Caco-2 (cell line): ENCODE measurements around the gene COX20. TPM values are rescaled to one million over a fixed set of nuclear protein-coding genes. Genes with fewer than 3 reads are reported as not detected.

Experiments
- BruUV-seq: library from RNA; stranded (reverse); fragments of 400-500 nt; replicated peaks from 2 replicates; lab custom pipeline; 2021; lab: Mats Ljungman, UMichigan
- CTCF ChIA-PET: fragments of 300-600 bp; sonication (Branson Sonifier 250); formaldehyde crosslinking; loops from one replicate; lab custom pipeline; 2022; ENCODE audit warnings: antibody characterized with exemption; lab: Charles Lee
- POLR2A ChIA-PET: fragments of 300-600 bp; sonication (Branson Sonifier 250); formaldehyde crosslinking; loops from one replicate; lab custom pipeline; 2022; ENCODE audit warnings: antibody characterized with exemption; lab: Charles Lee
- DNase-seq, 2 experiments: peaks; one replicate each; pipeline versions ENCODE4 v3.0.0 to v3.0.0-alpha.2; 2020 to 2022
- H3K27me3 ChIP-seq: replicated peaks from 2 replicates; pipeline ENCODE4 v1.6.0; 2011; ENCODE audit warnings: low read length; ENCODE audit not compliant: control insufficient read depth, insufficient read depth
- H3K36me3 ChIP-seq: 2 replicates; pipeline ENCODE4 v1.5.1; 2011; ENCODE audit warnings: low read length; ENCODE audit not compliant: control insufficient read depth, insufficient read depth
- H3K4me1 ChIP-seq: fragments of 250-450 bp; sonication (Bioruptor Pico); 2 replicates; pipeline ENCODE4 v1.5.1; 2020; ENCODE audit warnings: mild to moderate bottlenecking
- H3K4me3 ChIP-seq: 2 replicates; pipeline ENCODE4 v1.5.1; 2011; ENCODE audit warnings: low read depth, mild to moderate bottlenecking, control low read depth, low read length
- H3K9me3 ChIP-seq: fragments of 250-450 bp; sonication (Bioruptor Pico); 2 replicates; pipeline ENCODE4 v1.5.1; 2020; ENCODE audit warnings: mild to moderate bottlenecking, moderate library complexity
- H3K27ac Mint-ChIP-seq: one replicate; pipeline ENCODE4 v1.8.0; 2022; ENCODE audit warnings: mixed read lengths; ENCODE audit not compliant: unreplicated experiment
- H3K27me3 Mint-ChIP-seq: one replicate; pipeline ENCODE4 v1.8.0; 2022; ENCODE audit warnings: mixed read lengths; ENCODE audit not compliant: insufficient read depth, unreplicated experiment
- H3K36me3 Mint-ChIP-seq: one replicate; pipeline ENCODE4 v1.8.0; 2022; ENCODE audit warnings: mild to moderate bottlenecking, mixed read lengths; ENCODE audit not compliant: insufficient read depth, unreplicated experiment
- H3K4me1 Mint-ChIP-seq: one replicate; pipeline ENCODE4 v1.8.0; 2022; ENCODE audit warnings: low read depth, mixed read lengths; ENCODE audit not compliant: unreplicated experiment
- H3K4me3 Mint-ChIP-seq: one replicate; pipeline ENCODE4 v1.8.0; 2022; ENCODE audit warnings: mild to moderate bottlenecking, moderate library complexity, mixed read lengths; ENCODE audit not compliant: unreplicated experiment
- H3K9me3 Mint-ChIP-seq: one replicate; pipeline ENCODE4 v1.8.0; 2022; ENCODE audit warnings: mixed read lengths; ENCODE audit not compliant: unreplicated experiment
- intact Hi-C: fragments of 100-400 bp; cut with micrococcal nuclease; formaldehyde crosslinking; loops from one replicate; pipeline ENCODE4 v1.10.0; 2022; ENCODE audit not compliant: unreplicated experiment
- total RNA-seq: library from RNA; stranded (reverse); gene quantifications from 2 replicates; pipeline ENCODE4 v1.2.3, GENCODE V29; 2022
- TF ChIP-seq, protein P1 (sequence below), 2 experiments: fragments of 200-600 bp in 1 of 2; IDR thresholded peaks; 1 replicate in 1 of 2; 2 replicates in 1 of 2; pipeline versions ENCODE4 v1.5.1 to v1.8.0; 2011 to 2022; ENCODE audit warnings: antibody characterized with exemption in 1 of 2, control low read depth in 1 of 2, inconsistent platforms in 1 of 2, low read depth in 1 of 2, low read length in 1 of 2, mild to moderate bottlenecking in 1 of 2, moderate library complexity in 1 of 2; ENCODE audit not compliant: insufficient read depth in 1 of 2, severe bottlenecking in 1 of 2, unreplicated experiment in 1 of 2

The COX20 gene
- total RNA-seq, 1 experiment from 2014 or later, result 68.0 TPM

GRCh38 chr1:244789276-244789580 is 46.2 kb upstream of the COX20 start:
- H3K9me3 Mint-ChIP-seq, result no peaks in the 10 kb centered on the region
- POLR2A ChIA-PET, result no interaction called here
- Histone ChIP-seq H3K9me3 (no peaks in the 10 kb centered on the region), H3K27me3 (no peaks in the 10 kb centered on the region), H3K36me3 (no peaks in the 10 kb centered on the region), H3K4me3 (no peak overlapping the region), H3K4me1 (no peaks in the 10 kb centered on the region)
- BruUV-seq, result no TSS peak
- H3K36me3 Mint-ChIP-seq, result no peaks in the 10 kb centered on the region
- H3K4me3 Mint-ChIP-seq, result no peak overlapping the region
- TF ChIP-seq, protein P1, sequence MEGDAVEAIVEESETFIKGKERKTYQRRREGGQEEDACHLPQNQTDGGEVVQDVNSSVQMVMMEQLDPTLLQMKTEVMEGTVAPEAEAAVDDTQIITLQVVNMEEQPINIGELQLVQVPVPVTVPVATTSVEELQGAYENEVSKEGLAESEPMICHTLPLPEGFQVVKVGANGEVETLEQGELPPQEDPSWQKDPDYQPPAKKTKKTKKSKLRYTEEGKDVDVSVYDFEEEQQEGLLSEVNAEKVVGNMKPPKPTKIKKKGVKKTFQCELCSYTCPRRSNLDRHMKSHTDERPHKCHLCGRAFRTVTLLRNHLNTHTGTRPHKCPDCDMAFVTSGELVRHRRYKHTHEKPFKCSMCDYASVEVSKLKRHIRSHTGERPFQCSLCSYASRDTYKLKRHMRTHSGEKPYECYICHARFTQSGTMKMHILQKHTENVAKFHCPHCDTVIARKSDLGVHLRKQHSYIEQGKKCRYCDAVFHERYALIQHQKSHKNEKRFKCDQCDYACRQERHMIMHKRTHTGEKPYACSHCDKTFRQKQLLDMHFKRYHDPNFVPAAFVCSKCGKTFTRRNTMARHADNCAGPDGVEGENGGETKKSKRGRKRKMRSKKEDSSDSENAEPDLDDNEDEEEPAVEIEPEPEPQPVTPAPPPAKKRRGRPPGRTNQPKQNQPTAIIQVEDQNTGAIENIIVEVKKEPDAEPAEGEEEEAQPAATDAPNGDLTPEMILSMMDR (IDR thresholded peaks at IDR 0.05; ENCODE audit: insufficient read depth in 1 of 2, low read depth in 1 of 2, low read length in 1 of 2, severe bottlenecking in 1 of 2, unreplicated experiment in 1 of 2), result no peak
- intact Hi-C loops, result no loop called here
- H3K27ac Mint-ChIP-seq, result no peak overlapping the region
- CTCF ChIA-PET, result no interaction called here
- no peaks in the 10 kb centered on the region for H3K4me1 Mint-ChIP-seq
- DNase-seq, result no peak
- H3K27me3 Mint-ChIP-seq, result no peaks in the 10 kb centered on the region

GRCh38 chr1:244789731-244790130 is 45.7 kb upstream of the COX20 start:
- H3K27ac Mint-ChIP-seq, result no peak overlapping the region
- no TSS peak for BruUV-seq
- H3K4me1 ChIP-seq, result no peaks in the 10 kb centered on the region
- TF ChIP-seq, protein P1 (IDR thresholded peaks at IDR 0.05; ENCODE audit: insufficient read depth in 1 of 2, low read depth in 1 of 2, low read length in 1 of 2, severe bottlenecking in 1 of 2, unreplicated experiment in 1 of 2), result no peak
- no peak for DNase-seq
- no peaks in the 10 kb centered on the region for H3K36me3 Mint-ChIP-seq
- H3K4me1 Mint-ChIP-seq, result peaks cover 4% of the 10 kb centered on the region
- POLR2A ChIA-PET, result no interaction called here
- intact Hi-C loops, result loop anchor here (10.0 kb wide), 2 partner anchors 75 to 335 kb away; partner anchors contain the start of gene ADSS2
- no peaks in the 10 kb centered on the region for H3K27me3 ChIP-seq
- no peaks in the 10 kb centered on the region for H3K9me3 ChIP-seq
- no peaks in the 10 kb centered on the region for H3K27me3 Mint-ChIP-seq
- no peaks in the 10 kb centered on the region for H3K36me3 ChIP-seq
- no peaks in the 10 kb centered on the region for H3K9me3 Mint-ChIP-seq
- CTCF ChIA-PET, result interaction anchor here (0.7 kb wide), 1 partner anchor 17 kb away, joined by 4 read pairs; no protein-coding TSS in a partner anchor
- H3K4me3 Mint-ChIP-seq, result no peak overlapping the region
- H3K4me3 ChIP-seq, result no peak overlapping the region

- no peaks in the 10 kb centered on the region for H3K9me3 Mint-ChIP-seq
- no peak for DNase-seq
- H3K27me3 Mint-ChIP-seq, result no peaks in the 10 kb centered on the region
- no peaks in the 10 kb centered on the region for H3K9me3 ChIP-seq
- H3K4me3 Mint-ChIP-seq, result no peak overlapping the region
- H3K4me1 Mint-ChIP-seq, result peaks cover 6% of the 10 kb centered on the region
- ChIA-PET CTCF (no interaction called here), POLR2A (no interaction called here)
- H3K36me3 ChIP-seq, result no peaks in the 10 kb centered on the region
- no peak overlapping the region for H3K27ac Mint-ChIP-seq
- no TSS peak for BruUV-seq
- no peak overlapping the region for H3K4me3 ChIP-seq
- no peaks in the 10 kb centered on the region for H3K36me3 Mint-ChIP-seq
- no peaks in the 10 kb centered on the region for H3K27me3 ChIP-seq
- intact Hi-C loops, result loop anchor here (10.0 kb wide), 2 partner anchors 76 to 336 kb away; partner anchors contain the start of gene ADSS2
- H3K4me1 ChIP-seq, result no peaks in the 10 kb centered on the region
- TF ChIP-seq, protein P1 (IDR thresholded peaks at IDR 0.05; ENCODE audit: insufficient read depth in 1 of 2, low read depth in 1 of 2, low read length in 1 of 2, severe bottlenecking in 1 of 2, unreplicated experiment in 1 of 2), result no peak
Measured at GRCh38 chr1:244791061-244791460, 44.4 kb upstream of the COX20 start.
